ENCODE data around the gene RIBC2.
"Not testable (repeated sequence)": the region's sequence is repeated elsewhere in the genome, so short reads cannot be mapped to it uniquely, and the experiment has no call there.

Gene RIBC2

DNA sequence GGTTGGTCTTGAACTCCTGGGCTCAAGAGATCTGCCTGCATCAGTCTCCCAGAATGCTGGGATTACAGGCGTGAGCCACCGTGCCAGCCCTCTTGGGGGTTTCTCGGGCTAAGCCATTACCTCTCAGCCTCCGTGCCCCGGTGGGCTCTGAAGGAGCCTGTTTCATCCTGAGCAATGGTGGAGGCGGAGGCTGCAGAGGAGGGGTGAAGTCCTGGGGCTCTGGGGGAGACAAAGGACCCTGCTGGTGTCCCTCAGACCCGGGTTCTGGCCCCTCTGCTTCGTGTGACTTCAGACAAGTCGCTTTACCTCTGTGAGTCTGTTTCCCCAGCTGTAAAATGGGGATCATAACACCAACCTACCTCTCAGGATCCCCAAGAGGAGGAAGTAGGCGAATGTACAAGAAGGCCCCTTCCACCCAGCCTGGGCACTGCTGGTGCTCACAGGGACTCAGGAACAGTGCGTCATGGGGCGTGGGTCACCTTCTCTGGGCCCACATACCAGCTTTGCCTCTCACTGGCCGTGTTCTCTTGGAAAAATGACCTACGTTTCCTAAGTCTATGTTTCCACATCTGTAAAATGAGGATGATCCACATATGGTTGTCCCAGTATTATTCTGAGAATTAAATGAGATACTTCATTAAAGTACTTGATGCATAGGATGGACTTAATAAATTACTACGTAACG lies 36.8 kb downstream of the RIBC2 start:
- DNase-seq, result no peak

DNA sequence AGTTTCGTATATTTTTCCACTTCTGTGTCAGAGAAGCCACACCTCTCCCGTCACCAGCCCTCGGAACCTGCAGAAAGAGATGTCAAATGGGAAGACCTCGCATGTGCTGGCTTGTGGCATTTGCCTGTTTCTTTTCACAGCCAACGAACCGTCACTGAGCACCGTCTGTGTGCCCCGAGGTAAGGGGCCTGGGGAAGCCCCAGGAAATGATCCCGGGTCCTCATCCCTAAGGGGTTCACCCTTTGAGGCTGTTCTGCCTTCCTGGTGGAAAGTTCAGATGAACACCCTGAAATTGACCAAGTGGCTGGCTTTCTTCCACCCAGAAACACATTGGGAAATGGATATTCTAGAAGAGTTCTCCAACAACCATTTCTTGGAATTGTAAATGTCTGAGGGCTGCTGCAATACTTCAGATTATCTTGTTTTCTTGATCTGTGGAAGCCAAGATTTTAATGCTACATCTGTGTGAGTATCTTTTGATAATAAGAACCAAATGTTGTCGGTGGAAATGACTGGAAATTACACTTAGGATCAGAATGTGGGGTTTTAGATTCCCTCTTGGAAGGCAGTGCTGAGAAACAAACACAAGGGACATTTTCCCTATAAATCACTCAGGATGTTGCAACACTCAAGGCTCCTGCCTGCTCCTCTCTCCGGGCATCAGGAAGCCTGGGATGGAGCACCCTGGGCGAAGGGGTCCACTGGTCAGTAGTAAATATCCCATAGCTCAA lies 37.6 kb downstream of the RIBC2 start:
- DNase-seq, result no peak

GRCh38 chr22:45451972-45452371 lies 38.5 kb downstream of the RIBC2 start:
- DNase-seq, result no peak

DNA sequence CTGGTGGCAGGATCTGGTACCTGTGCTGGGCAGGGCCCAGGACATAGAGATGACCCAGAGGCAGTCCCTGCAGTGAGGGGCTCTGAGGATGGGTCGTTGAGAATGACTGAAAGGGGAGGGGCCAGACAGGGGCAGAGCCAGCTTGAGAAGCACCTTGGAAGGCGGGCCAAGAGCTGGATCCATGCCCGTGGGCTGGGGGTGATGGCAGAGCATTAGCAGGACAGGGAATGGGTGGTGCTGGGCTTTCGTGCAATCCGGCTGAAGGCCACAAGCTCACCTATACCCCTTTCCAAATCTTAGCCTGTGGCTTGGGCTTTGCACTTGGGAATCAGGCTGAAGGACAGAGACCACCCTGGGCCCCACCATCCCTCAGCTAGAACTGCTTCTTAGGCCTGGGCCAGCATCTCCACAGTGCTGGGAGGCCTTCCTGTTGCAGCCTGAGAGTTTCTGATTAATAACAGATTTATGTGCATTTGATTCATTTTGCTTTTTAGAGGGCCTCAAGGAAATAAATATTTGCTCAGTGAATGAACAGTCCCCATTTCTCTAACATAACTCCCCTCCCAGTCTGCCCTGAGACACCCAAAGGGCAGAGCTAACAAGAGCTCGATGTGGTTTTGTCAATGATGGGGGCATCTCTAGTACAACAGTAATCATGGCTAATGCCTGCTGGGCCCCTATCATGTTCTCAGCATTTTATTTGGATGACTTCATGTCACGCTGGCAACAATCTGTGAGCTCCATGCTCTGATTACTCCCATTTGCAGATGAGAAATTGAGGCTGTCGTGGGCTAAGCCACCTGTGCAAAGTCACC lies 39.3 kb downstream of the RIBC2 start:
- DNase-seq, result no peak

GRCh38 chr22:45453764-45454163 lies 40.3 kb downstream of the RIBC2 start:
- no peak for DNase-seq

- no peak for DNase-seq
Observed at GRCh38 chr22:45454275-45454674, 40.8 kb downstream of the RIBC2 start.

- DNase-seq, result no peak
Observed at GRCh38 chr22:45455212-45455611, 41.7 kb downstream of the RIBC2 start.

DNA sequence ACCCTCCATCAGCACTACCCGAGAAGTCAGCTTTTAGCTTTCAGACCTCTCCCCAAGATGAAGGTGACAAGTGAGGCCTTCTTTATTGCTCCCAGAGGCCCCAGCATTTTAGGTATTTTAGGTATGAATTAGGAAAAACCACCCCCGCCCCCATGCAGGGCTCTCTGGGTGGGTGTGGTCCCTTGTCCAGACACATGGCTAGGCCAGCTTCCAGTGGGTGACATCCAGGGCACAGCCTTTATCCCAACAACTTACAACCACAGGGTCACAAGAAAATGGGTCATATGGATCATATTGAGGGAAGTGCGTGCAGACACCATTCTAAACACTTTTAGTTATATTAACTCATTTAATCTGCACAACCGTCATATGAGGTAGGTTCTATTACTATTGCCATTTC lies 42.1 kb downstream of the RIBC2 start:
- DNase-seq, result no peak

- no peak for DNase-seq
Observed at GRCh38 chr22:45456811-45457210, 43.3 kb downstream of the RIBC2 start.

DNA sequence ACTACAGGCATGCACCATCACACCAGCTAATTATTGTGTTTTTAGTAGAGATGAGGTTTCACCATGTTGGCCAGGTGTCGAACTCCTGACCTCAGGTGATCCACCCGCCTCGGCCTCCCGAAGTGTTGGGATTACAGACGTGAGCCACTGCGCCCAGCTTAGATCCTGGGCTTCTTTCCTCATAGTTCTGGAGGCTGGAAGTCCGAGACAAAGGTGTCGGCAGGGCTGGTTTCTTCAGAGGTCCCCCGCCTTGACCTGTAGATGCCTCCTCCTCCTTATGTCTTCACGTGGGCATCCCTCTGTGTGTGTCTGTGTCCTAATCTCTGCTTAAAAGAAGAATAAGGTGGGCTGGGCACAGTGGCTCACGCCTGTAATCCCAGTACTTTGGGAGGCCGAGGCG lies 45.0 kb downstream of the RIBC2 start:
- no peak for DNase-seq

GRCh38 chr22:45459235-45459634 lies 45.7 kb downstream of the RIBC2 start:
- DNase-seq, result no peak

GRCh38 chr22:45460288-45461109 lies 47.0 kb downstream of the RIBC2 start:
- no peak for DNase-seq

- no peak for DNase-seq
Observed at GRCh38 chr22:45462034-45462655, 48.7 kb downstream of the RIBC2 start.

DNA sequence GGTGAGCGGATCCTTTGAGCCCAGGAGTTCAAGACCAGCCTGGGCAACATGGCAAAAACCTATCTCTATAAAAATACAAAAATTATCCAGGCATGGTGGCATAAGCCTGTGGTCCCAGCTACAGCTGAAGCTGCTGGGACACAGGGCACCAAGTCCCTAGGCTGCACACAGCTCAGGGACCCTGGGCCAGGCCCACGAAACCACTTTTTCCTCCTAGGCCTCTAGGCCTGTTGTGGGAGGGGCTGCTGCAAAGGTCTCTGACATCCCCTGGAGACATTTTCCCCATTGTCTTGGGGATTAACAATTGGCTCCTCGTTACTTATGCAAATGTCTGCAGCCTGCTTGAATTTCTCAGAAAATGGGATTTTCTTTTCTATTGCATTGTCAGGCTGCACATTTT lies 50.2 kb downstream of the RIBC2 start:
- not testable (repeated sequence) for DNase-seq

GRCh38 chr22:45465633-45466032 lies 52.1 kb downstream of the RIBC2 start:
- no peak for DNase-seq

DNA sequence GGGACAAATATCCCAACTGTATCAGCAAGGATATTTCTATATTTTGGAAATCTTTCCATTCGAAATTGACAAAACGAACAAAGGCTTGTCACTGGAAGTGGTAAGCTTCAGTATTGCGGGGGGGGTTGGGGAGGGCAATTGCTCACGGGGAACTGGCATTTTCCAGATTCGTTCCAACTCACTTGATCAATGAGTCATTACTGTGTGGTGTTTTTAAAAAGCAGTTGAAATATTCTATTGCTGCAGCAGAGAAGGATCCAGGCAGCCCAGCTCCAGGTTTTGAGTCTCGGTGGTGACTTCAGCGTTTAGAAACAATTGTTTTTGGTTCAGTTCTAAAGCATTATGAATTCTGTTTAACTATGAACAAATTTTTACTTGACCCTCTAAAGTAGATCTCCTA lies 55.4 kb downstream of the RIBC2 start:
- no peak for DNase-seq

DNA sequence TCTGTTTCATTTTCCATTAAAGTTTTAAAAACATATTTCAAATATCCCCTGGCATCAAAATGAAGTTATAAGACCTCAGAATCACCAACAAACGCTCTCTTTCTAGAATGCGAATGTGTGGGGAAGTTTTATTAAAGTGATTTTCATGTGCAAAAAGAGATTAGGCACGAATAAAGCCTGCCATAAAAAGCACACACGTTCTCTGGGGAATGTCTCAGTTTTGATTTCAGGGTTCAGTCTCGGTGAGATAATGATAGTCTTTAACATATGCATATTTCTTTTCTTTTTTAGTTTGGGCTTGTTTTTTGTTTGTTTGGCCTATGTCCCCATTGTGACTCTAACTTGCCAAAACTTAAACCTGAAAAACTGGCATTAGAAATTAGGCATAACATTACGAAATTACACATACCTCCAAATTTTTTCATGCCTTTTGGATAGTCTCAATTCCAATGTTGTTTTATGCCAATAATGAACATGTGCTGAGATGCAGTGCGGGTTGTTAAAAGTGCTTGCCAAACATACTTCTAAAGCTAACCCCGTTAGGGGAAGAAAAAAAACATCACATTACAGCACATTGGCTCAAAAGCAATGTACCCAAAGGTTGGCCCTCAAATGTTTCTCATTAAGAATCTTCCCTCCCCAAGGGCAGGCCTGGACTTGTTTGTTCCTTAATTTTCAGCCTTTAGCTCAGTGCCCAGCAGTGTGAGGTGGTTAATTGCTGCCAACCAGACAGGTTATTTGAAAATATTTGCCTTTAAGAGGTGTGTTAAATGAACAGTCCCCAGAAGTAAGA lies 56.0 kb downstream of the RIBC2 start:
- no peak for DNase-seq

GRCh38 chr22:45470871-45471270 lies 57.4 kb downstream of the RIBC2 start:
- DNase-seq, result no peak

DNA sequence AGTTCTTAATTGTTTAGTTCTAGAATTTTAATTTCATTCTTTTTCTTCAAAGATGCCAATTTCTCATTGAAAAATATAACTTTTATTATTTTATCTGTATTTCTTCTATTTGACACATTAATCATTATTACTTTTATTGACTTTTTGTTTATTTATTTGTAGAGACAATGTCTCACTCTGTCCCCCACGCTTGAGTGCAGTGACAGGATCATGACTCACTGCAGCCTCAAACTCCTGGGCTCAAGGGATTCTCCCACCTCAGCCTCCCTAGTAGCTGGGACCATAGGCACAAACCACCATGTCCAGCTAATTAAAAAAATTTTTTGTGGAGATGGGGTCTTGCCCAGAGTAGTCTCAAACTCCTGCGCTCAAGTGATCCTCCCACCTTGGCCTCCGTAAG lies 58.9 kb downstream of the RIBC2 start:
- DNase-seq, result no peak

DNA sequence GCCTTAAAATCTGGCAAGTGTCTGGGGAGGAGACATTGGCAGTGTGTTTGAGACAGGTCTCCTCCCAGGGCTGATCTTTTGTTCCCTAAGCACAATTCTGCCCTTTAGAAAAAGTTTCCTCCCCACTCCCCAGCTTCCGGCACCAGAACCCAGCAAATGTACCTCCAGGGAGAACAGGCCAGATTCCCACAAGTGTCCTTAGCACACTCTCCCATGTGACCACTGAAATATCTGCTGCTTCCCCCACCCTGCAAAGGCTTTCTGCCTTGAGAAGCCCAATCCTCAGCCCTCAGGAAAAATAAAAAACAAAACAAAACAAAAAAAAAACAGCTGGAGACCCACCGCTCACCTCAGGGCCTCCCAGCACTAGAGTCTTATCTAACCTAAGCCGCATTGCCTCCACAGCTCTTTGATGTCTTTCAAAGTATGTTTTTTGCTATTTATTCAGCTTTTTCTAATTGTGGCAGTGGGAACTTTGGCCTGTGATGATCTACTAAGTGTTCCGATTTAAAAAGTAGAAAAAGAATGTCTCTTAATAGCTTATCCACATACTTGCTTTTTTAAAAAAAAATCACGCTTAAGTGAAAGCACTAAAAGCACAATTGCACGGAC lies 60.2 kb downstream of the RIBC2 start:
- DNase-seq, result no peak

Data from cortex of kidney (tissue), 1 donor.